ENCODE data around the gene NAT8L.
"Not testable (repeated sequence)": the region's sequence is repeated elsewhere in the genome, so short reads cannot be mapped to it uniquely, and the experiment has no call there.

NAT8L gene

DNA sequence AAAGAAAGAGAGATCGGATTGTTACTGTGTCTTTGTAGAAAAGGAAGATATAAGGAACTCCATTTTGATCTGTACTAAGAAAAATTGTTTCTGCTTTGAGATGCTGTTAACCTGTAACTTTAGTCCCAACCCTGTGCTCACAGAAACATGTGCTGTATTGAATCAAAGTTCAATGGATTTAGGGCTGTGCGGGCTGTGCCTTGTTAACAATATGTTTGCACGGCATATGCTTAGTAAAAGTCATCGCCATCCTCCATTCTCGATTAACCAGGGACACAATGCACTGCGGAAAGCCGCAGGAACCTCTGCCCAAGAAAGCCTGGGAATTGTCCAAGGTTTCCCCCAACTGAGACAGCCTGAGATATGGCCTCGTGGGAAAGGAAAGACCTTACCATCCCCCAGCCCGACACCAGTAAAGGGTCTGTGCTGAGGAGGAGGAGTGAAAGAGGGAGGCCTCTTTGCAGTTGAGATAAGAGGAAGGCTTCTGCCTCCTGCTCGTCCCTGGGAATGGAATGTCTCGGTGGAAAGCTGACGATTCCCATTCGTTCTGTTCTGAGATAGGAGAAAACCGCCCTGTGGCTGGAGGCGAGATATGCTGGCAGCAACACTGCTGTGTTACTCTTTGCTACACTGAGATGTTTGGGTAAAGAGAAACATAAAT lies 37.6 kb upstream of the NAT8L start:
- H3K9me3 ChIP-seq (ENCODE audit: control insufficient read depth, low read length); H3K23ac ChIP-seq (ENCODE audit: low read length in 2 of 2); H3K14ac ChIP-seq (ENCODE audit: low read length in 2 of 2); H2AFZ ChIP-seq (ENCODE audit: low read depth, low read length); H3K27ac ChIP-seq (ENCODE audit: low read length, poor library complexity, severe bottlenecking); H2BK5ac ChIP-seq (ENCODE audit: low read depth, low read length, poor library complexity, severe bottlenecking); H2BK120ac ChIP-seq (ENCODE audit: low read depth, low read length); H3K4me1 ChIP-seq (ENCODE audit: control insufficient read depth, insufficient read depth, low read depth, low read length); H3K79me1 ChIP-seq (replicated peaks; ENCODE audit: low read length, poor library complexity, severe bottlenecking); H2BK12ac ChIP-seq (ENCODE audit: low read length in 2 of 2); H3K4me3 ChIP-seq (ENCODE audit: insufficient read depth in 1 of 2, low read depth in 1 of 2, low read length in 2 of 2); H3K4me2 ChIP-seq (ENCODE audit: low read length, poor library complexity, severe bottlenecking); H3K9ac ChIP-seq (ENCODE audit: low read length); H3K36me3 ChIP-seq (ENCODE audit: control insufficient read depth in 1 of 2, insufficient read depth in 2 of 2, low read depth in 1 of 2, low read length in 2 of 2); H3K4ac ChIP-seq (ENCODE audit: low read depth in 1 of 2, low read length in 2 of 2); H4K91ac ChIP-seq (ENCODE audit: low read length); H4K8ac ChIP-seq (ENCODE audit: low read length); H2BK15ac ChIP-seq (ENCODE audit: low read depth, poor library complexity, severe bottlenecking); H3K18ac ChIP-seq (ENCODE audit: low read depth in 1 of 2, low read length in 2 of 2); H2AK5ac ChIP-seq (ENCODE audit: low read length, severe bottlenecking): not testable (repeated sequence)
- peak; percentile 55 for DNase-seq
- 32% methylated on average over 14 of the region's 15 CpGs for whole genome bisulfite sequencing
- H3K27me3 ChIP-seq (ENCODE audit: control insufficient read depth in 1 of 2, insufficient read depth in 1 of 2, low read length in 2 of 2) = peaks cover 37 to 48% of the 10 kb centered on the region in 2 experiments

DNA sequence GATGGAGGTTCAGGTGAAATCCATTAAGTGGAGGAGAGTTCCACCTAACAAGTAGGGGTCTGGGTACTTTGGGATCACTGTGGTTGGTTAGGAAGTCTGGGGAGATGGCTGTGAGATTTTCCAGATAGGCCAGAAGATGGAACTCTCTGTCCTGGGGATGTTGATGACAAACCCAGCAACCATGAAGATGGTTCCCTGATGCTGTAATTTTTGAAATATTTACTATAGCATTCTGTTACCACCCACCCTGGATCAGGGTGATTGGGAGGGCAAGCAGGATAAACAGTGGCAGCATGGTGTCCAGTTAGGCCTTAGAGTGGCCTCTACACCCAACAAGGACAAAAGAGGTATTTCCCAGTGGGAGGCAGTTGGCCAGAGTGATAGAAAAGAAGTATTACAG lies 34.4 kb upstream of the NAT8L start:
- Histone ChIP-seq H2BK15ac (ENCODE audit: low read depth, poor library complexity, severe bottlenecking) (no peak overlapping the region), H3K23ac (ENCODE audit: low read length in 2 of 2) (no peak overlapping the region), H3K4ac (ENCODE audit: low read depth in 1 of 2, low read length in 2 of 2) (no peak overlapping the region), H3K4me3 (ENCODE audit: insufficient read depth in 1 of 2, low read depth in 1 of 2, low read length in 2 of 2) (no peak overlapping the region), H3K4me2 (ENCODE audit: low read length, poor library complexity, severe bottlenecking) (no peak overlapping the region), H3K79me1 (replicated peaks; ENCODE audit: low read length, poor library complexity, severe bottlenecking) (no peaks in the 10 kb centered on the region), H3K4me1 (ENCODE audit: control insufficient read depth, insufficient read depth, low read depth, low read length) (peaks cover 2% of the 10 kb centered on the region), H4K91ac (ENCODE audit: low read length) (no peak overlapping the region), H3K18ac (ENCODE audit: low read depth in 1 of 2, low read length in 2 of 2) (no peak overlapping the region), H2BK120ac (ENCODE audit: low read depth, low read length) (no peak overlapping the region), H3K27me3 (ENCODE audit: control insufficient read depth in 1 of 2, insufficient read depth in 1 of 2, low read length in 2 of 2) (peaks cover 34 to 43% of the 10 kb centered on the region in 2 experiments), H4K8ac (ENCODE audit: low read length) (no peak overlapping the region), H3K36me3 (ENCODE audit: control insufficient read depth in 1 of 2, insufficient read depth in 2 of 2, low read depth in 1 of 2, low read length in 2 of 2) (no peaks in the 10 kb centered on the region), H3K9ac (ENCODE audit: low read length) (no peak overlapping the region), H2AK5ac (ENCODE audit: low read length, severe bottlenecking) (no peak overlapping the region), H2AFZ (ENCODE audit: low read depth, low read length) (no peak overlapping the region), H3K9me3 (ENCODE audit: control insufficient read depth, low read length) (no peaks in the 10 kb centered on the region), H3K27ac (ENCODE audit: low read length, poor library complexity, severe bottlenecking) (no peak overlapping the region), H2BK5ac (ENCODE audit: low read depth, low read length, poor library complexity, severe bottlenecking) (no peak overlapping the region), H2BK12ac (ENCODE audit: low read length in 2 of 2) (no peak overlapping the region), H3K14ac (ENCODE audit: low read length in 2 of 2) (no peak overlapping the region)
- DNase-seq = no peak

- Histone ChIP-seq H2BK15ac (ENCODE audit: low read depth, poor library complexity, severe bottlenecking) (no peak overlapping the region), H2AFZ (ENCODE audit: low read depth, low read length) (no peak overlapping the region), H3K23ac (ENCODE audit: low read length in 2 of 2) (no peak overlapping the region), H3K79me1 (replicated peaks; ENCODE audit: low read length, poor library complexity, severe bottlenecking) (no peaks in the 10 kb centered on the region), H3K18ac (ENCODE audit: low read depth in 1 of 2, low read length in 2 of 2) (no peak overlapping the region), H3K4me1 (ENCODE audit: control insufficient read depth, insufficient read depth, low read depth, low read length) (peaks cover 2% of the 10 kb centered on the region), H3K4me3 (ENCODE audit: insufficient read depth in 1 of 2, low read depth in 1 of 2, low read length in 2 of 2) (no peak overlapping the region), H3K27ac (ENCODE audit: low read length, poor library complexity, severe bottlenecking) (no peak overlapping the region), H2BK120ac (ENCODE audit: low read depth, low read length) (no peak overlapping the region), H4K8ac (ENCODE audit: low read length) (no peak overlapping the region), H4K91ac (ENCODE audit: low read length) (no peak overlapping the region), H3K4ac (ENCODE audit: low read depth in 1 of 2, low read length in 2 of 2) (no peak overlapping the region), H2BK12ac (ENCODE audit: low read length in 2 of 2) (no peak overlapping the region), H3K9me3 (ENCODE audit: control insufficient read depth, low read length) (no peaks in the 10 kb centered on the region), H3K9ac (ENCODE audit: low read length) (no peak overlapping the region), H3K14ac (ENCODE audit: low read length in 2 of 2) (no peak overlapping the region), H3K4me2 (ENCODE audit: low read length, poor library complexity, severe bottlenecking) (no peak overlapping the region), H3K27me3 (ENCODE audit: control insufficient read depth in 1 of 2, insufficient read depth in 1 of 2, low read length in 2 of 2) (peaks cover 33 to 47% of the 10 kb centered on the region in 2 experiments), H2AK5ac (ENCODE audit: low read length, severe bottlenecking) (no peak overlapping the region), H3K36me3 (ENCODE audit: control insufficient read depth in 1 of 2, insufficient read depth in 2 of 2, low read depth in 1 of 2, low read length in 2 of 2) (no peaks in the 10 kb centered on the region), H2BK5ac (ENCODE audit: low read depth, low read length, poor library complexity, severe bottlenecking) (no peak overlapping the region)
- no peak for DNase-seq
These were observed 33.3 kb upstream of the NAT8L start for GRCh38 chr4:2025817-2026216.

- not testable (repeated sequence) for H3K18ac ChIP-seq (ENCODE audit: low read depth in 1 of 2, low read length in 2 of 2); H2BK5ac ChIP-seq (ENCODE audit: low read depth, low read length, poor library complexity, severe bottlenecking); H2AK5ac ChIP-seq (ENCODE audit: low read length, severe bottlenecking); H3K27ac ChIP-seq (ENCODE audit: low read length, poor library complexity, severe bottlenecking); H3K36me3 ChIP-seq (ENCODE audit: control insufficient read depth in 1 of 2, insufficient read depth in 2 of 2, low read depth in 1 of 2, low read length in 2 of 2); H3K9ac ChIP-seq (ENCODE audit: low read length); DNase-seq; H2BK120ac ChIP-seq (ENCODE audit: low read depth, low read length); H2BK15ac ChIP-seq (ENCODE audit: low read depth, poor library complexity, severe bottlenecking); H3K23ac ChIP-seq (ENCODE audit: low read length in 2 of 2); H3K4me1 ChIP-seq (ENCODE audit: control insufficient read depth, insufficient read depth, low read depth, low read length); H3K9me3 ChIP-seq (ENCODE audit: control insufficient read depth, low read length); H4K8ac ChIP-seq (ENCODE audit: low read length); H3K14ac ChIP-seq (ENCODE audit: low read length in 2 of 2); H3K4me2 ChIP-seq (ENCODE audit: low read length, poor library complexity, severe bottlenecking); H3K4ac ChIP-seq (ENCODE audit: low read depth in 1 of 2, low read length in 2 of 2); H4K91ac ChIP-seq (ENCODE audit: low read length); H3K4me3 ChIP-seq (ENCODE audit: insufficient read depth in 1 of 2, low read depth in 1 of 2, low read length in 2 of 2); H2AFZ ChIP-seq (ENCODE audit: low read depth, low read length); H3K79me1 ChIP-seq (replicated peaks; ENCODE audit: low read length, poor library complexity, severe bottlenecking); H2BK12ac ChIP-seq (ENCODE audit: low read length in 2 of 2)
- H3K27me3 ChIP-seq (ENCODE audit: control insufficient read depth in 1 of 2, insufficient read depth in 1 of 2, low read length in 2 of 2) = peaks cover 24 to 38% of the 10 kb centered on the region in 2 experiments
- 89% methylated on average over 4 of the region's 4 CpGs for WGBS
These were observed 32.0 kb upstream of the NAT8L start for GRCh38 chr4:2027120-2027519.
